Right hindlimb (tissue), 1 donor: ENCODE measurements around the gene C10orf62.
"Not testable (repeated sequence)": the region's sequence is repeated elsewhere in the genome, so short reads cannot be mapped to it uniquely, and the experiment has no call there.

Source experiments
- DNase-seq: peaks from one replicate; pipeline ENCODE4 v3.0.0-alpha.2; 2018

C10orf62 gene

DNA sequence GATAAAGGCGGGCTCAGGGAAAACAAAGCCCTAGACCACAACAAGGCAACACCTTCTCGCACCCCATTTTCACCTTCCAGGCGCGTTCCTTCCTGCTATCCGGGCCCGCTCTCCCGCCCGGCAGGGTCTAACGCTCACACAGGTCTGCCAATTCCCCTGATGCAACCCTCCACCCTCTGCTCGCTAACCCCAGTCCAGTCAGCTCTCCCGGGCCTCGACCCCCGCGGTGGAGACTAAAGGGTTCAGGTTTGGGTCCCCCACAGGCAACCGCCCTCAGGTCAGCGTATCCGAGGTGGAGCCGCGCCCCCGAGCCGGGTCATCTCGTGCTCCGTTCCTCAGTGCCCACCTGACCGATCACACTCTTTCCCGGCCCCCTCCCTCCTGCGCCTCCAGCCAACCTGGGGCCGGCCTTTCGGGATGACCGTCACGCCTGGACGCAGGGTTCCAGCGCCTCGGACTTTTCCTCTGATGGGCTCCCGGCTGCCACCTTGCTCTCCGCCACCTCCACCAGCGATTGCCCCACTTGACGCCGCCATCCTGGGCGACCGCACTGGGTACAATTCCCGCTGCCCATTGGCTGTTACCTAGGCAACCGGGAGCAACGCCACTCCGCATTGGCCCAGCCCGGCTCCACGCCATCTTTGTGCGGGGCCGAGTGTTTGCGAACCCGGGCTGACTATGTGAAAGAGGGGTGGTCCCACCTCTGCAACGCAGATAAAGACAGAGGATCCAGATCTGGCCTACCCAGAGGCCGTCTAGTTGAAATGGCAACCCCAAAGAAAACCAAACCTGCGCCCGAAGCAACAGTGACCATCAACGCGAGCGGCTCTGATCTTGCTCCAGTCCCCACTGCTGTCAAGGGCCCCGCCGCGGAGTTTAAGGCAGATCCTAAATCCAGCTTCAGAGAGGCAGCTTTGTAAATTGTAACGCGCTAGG lies 43.7 kb downstream of the C10orf62 start, which contains the start of gene MORN4:
MORN4 (minus strand) TSS at position 552 of the 936 bp plus-strand sequence. CDS start 13,847 bp downstream, outside the sequence.
- peak; percentile 95 for DNase-seq

DNA sequence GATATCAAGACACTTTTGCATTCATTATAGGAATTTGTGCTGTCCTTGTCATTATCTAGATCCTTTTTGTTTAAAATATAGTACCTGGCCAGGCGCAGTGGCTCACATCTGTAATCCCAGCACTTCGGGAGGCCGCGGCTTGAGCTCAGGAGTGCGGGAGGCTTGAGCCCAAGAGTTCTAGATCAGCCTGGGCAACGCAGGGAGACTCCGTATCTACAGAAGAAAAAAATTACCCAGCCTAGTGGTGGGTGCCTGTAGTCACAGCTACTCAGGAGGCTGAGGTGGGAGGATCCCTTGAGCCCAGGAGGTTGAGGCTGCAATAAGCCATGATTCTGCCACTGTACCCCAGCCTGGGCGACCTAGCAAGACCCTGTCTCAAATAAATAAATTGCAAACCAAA lies 44.4 kb downstream of the C10orf62 start:
- no peak for DNase-seq

DNA sequence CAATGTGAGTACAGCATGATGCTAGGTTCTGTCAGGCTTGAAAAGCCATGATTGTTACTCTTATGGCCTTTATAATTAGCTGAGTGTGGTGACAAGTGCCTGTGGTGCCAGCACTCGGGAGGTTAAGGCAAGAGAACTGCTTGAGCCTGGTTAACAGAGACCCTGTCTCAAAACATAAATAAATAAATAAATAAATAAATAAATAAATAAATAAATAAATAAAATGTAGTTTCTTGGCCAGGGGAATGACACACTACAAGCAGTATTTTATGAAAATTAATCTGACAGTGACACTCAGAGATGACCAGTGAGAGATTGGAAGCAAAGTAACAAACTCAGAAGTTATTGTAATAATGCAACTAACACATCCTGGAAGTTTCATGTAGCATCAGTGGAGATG lies 46.1 kb downstream of the C10orf62 start:
- DNase-seq: no peak

DNA sequence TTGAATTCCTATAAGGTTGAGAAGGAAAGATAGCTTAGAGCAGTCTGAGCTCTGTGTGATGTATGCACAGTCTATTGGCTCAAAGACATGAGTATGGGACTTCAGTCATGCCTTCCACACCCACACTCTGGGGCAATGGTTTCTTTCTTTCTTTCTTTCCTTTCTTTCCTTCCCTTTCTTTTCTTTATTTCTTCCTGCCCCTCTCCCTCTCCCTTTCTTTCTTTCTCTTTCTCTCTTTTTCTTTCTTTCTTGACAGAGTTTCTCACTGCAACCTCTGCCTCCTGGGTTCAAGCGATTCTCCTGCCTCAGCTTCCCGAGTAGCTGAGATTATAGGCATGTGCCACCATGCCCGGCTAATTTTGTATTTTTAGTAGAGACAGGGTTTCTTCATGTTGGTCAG lies 49.6 kb downstream of the C10orf62 start:
- not testable (repeated sequence) for DNase-seq

DNA sequence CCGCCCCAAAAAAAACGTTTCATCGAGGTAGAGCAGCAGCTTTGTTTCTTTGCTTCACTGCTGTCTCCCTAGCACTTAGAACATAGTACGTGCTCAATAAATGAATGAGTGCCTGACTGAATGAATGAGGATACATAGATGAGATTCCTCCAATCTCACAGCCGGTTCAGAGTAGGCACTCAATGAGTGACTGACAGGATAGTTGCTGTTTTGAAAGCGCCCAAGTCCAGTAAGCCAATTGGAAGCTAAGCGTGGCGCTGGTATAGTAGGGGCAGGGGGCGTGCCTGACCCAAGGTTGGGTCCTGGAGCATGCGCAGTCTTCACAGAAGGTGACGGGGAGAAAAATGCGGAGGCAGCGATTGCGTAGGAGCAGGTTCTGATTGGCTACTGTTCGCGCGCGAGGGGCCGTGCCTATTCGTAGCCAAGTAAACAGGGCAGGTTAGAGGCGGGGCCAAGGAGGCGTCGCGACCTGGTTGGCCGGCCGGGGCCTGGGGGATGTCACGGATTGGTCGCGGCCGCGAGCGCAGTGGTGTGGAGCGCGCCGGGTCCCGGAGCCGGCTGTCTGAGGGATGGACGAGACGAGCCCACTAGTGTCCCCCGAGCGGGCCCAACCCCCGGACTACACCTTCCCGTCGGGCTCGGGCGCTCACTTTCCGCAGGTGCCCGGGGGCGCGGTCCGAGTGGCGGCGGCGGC lies 50.8 kb downstream of the C10orf62 start, which contains the start of gene PI4K2A:
PI4K2A (plus strand) TSS at position 498 of the 694 bp plus-strand sequence; CDS start at position 570, 72 bp downstream.
- peak; percentile 99 for DNase-seq
